AG08396 (cell line): ENCODE results near the gene TMEM45A.
"Not testable (repeated sequence)": the region's sequence is repeated elsewhere in the genome, so short reads cannot be mapped to it uniquely, and the experiment has no call there.

Experiments used
- DNase-seq: peaks from one replicate; pipeline ENCODE4 v3.0.0; 2012; ENCODE audit warnings: low spot score, mixed read lengths

Gene TMEM45A

GRCh38 chr3:100533176-100533575 is 40.8 kb downstream of the TMEM45A start:
- DNase-seq = no peak

DNA sequence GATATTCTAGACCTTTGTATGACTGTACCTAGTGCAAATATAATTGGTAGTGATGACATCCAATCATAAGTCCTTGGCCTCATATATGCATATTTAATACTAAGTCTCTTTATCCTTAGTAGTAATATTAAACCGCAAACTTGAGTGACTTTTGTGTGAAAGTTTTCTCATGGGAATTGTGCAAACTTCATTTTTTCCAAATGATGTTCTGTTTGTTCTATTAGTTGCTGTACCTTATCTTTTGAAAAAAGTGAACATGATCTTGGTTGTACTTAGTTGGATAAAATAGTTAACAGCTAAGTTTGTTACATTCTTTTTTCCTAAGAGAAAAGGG is 43.2 kb downstream of the TMEM45A start:
- DNase-seq = no peak

GRCh38 chr3:100536093-100536492 is 43.7 kb downstream of the TMEM45A start:
- DNase-seq = no peak

- no peak for DNase-seq
These were observed 45.4 kb downstream of the TMEM45A start for GRCh38 chr3:100537646-100538338.

DNA sequence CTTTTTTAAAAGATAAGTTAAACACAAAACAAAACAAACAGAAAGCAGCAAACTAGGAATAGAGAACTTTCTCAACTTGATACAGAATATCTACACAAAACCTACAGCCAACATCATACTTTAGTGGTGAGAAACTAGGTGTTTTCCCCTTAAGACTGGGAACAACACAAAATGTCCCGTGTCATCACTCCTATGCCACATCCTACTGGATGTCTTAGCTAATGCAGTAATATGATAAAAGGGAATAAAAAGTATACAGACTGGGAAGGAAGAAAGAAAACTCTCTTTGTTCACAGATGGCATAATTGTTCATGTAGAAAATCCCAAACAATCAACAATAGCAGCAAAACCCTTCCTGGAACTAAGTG is 45.9 kb downstream of the TMEM45A start:
- no peak for DNase-seq

GRCh38 chr3:100540791-100541334 is 48.4 kb downstream of the TMEM45A start:
- no peak for DNase-seq

GRCh38 chr3:100541428-100541827 is 49.0 kb downstream of the TMEM45A start:
- not testable (repeated sequence) for DNase-seq

GRCh38 chr3:100545371-100545770 is 53.0 kb downstream of the TMEM45A start:
- DNase-seq = no peak

DNA sequence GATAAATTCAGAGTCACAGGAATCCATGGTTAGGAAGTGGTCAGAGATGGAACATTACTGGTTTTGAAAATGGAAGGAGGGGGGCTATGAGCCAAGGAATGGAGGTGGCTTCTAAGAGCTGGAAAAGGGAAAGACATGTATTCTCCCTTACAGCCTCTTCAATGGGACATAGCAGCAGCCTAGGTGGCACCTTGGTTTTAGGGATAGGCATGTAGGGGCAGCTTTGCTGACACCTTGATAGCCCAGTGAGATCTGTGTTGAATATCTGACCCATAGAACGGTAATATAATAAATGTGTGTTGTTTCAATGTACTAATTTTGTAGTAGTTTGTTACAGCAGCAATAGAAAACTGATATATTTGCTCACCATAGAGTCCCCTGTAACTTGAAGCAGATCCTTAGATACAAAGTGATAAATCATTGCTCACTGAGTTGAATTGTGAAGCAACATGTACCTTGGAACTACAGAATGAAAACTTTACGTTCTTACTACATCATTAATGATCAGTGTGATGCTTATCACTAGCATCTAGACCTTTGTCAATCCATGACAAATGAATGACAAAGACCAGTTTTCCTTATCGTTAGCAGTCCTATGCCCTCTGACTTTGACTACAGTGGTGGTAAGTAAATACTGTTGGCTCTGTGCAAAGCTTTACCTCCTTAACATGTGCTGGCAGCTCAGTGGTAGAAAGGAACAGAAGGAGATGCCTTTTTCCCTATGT is 53.8 kb downstream of the TMEM45A start:
- DNase-seq = no peak

DNA sequence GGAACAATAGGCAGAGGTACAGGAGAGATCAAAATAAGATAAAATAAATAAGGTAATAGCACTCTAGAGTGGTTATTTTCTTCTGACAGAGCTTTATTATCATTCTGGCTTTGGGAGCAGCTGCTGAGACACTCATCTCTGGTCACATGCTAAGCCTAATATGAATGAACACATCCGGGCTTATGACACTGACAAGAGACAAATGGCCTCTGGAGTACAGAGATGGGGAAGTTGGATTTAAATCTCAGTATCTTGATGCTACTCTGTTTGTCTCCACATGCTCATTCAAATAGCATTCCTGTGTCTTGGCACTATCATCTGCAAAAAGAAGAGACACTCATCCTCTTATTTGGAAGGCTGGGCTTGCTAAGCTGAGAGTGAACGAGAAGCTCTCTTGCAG is 55.6 kb downstream of the TMEM45A start:
- no peak for DNase-seq

GRCh38 chr3:100553618-100554372 is 61.4 kb downstream of the TMEM45A start:
- no peak for DNase-seq

- DNase-seq = no peak
These were observed 61.9 kb downstream of the TMEM45A start for GRCh38 chr3:100554373-100554676.

- no peak for DNase-seq
These were observed 64.4 kb downstream of the TMEM45A start for GRCh38 chr3:100556673-100557310.

GRCh38 chr3:100558233-100558632 is 65.8 kb downstream of the TMEM45A start:
- no peak for DNase-seq

DNA sequence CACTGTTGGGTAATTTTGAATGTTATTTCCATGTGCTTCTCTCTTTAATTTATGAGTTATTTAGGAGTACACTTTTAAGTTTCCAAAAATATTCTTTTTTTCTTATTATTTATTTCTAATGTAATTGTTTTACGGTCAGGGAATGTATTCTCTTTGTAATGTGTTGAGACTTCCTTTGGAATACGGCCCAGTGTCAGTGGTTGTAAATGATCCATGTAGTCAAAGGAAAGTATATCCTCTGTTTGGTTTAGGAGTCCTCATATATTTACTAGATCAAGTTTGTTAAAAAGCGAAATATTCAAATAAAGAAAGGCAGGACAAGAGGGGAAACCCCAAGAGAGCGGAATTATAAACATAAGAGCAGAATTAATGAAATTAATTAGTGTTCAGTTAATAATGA is 68.0 kb downstream of the TMEM45A start:
- no peak for DNase-seq

- no peak for DNase-seq
These were observed 69.2 kb downstream of the TMEM45A start for GRCh38 chr3:100561459-100562158.

GRCh38 chr3:100562224-100562857 is 69.9 kb downstream of the TMEM45A start:
- no peak for DNase-seq

DNA sequence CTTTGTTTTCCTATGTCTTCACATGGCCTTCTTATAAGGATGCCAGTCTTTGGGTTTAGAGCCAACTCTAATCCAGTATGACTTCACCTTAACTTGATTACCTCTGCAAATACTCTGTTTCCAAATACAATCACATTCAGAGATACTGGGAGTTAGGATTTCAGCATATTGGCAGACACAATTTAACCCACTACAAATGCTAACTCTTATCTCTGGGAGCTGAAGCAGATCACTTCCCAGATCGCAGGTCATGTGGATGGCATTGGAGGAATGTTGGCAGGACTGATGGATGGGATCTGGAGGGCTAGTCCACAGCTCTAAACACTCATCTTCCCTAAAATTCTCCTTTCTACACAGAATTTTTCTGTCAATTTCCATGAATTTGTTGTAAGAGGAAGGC is 70.8 kb downstream of the TMEM45A start:
- DNase-seq = no peak

DNA sequence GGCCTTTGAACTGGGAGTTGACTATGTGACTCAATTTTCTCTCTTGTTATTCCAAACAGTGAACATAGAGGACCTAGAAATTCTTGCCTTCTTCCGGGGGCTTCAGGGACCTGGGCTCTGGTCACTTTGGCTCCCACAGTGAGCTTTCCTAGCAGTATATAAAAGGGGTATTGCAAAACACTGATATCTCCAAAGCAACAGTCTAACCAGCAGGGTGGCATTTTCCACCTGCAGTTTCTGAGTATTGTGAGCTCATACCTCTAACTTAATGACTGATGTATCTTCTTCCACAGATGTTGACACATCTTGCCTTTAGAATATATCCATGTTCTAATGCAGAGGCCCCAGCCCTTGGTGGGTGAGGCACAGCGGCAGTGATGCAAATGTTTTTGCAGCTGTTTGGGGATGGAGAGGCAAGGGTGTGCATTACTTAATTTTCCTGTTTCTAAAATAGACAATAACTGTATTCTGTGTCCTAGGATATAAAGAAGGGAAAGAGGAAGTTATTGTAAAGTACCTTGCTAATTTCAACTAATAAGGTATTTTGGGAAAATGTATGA is 71.3 kb downstream of the TMEM45A start:
- DNase-seq = no peak

- DNase-seq = no peak
These were observed 78.4 kb downstream of the TMEM45A start for GRCh38 chr3:100570811-100571210.

DNA sequence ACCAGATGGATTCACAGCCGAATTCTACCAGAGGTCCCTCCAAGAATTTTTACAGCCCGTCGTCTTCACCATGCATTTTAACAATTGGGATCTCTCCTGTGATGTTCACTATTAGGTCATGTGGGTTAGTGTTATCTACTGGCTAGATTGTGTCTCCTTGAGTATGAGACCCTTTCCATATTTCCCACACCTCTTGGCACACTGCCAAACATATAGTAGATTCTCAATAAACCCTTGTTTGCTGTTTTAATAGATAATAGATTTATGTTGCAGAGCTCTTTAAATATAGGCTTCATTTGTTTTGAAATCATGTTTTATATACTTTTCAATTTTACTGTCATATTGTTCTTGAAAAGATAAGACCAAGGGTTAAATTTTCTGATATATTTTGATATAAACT is 82.1 kb downstream of the TMEM45A start:
- DNase-seq = no peak
